ENCODE results near the gene ZC3H4. TPM values are rescaled to one million over a fixed set of nuclear protein-coding genes. Genes with fewer than 3 reads are reported as not detected.
A peak's percentile ranks its signal among the peaks of the same experiment; 100 is the strongest.

ZC3H4 gene
- total and polyA plus RNA-seq, 2 donors (not counting 1 experiment from before 2014, with no cell fraction given), result 12.7 to 73.7 TPM

GRCh38 chr19:47075941-47076340, 37.6 kb downstream of the ZC3H4 start:
- Mint-ChIP-seq H3K9me3 (ENCODE audit: insufficient read depth) (no peaks in the 10 kb centered on the region), H3K4me3 (no peak overlapping the region), H3K27me3 (no peaks in the 10 kb centered on the region), H3K4me1 (peaks cover 4% of the 10 kb centered on the region), H3K27ac (no peak overlapping the region)
- TF ChIP-seq EZH2 (IDR thresholded peaks at IDR 0.05; ENCODE audit: borderline replicate concordance, insufficient read depth, low read depth, low read length, poor library complexity, severe bottlenecking) (no peak), CTCF (IDR thresholded peaks at IDR 0.05) (no peak)
- no peak overlapping the region for H3K4me3 ChIP-seq (ENCODE audit: control extremely low read depth in 1 of 5, extremely low read depth in 1 of 5, insufficient read depth in 1 of 5, low read depth in 2 of 5, low read length in 4 of 5)
- H3K4me2 ChIP-seq (replicated peaks; ENCODE audit: low read depth, low read length, poor library complexity, severe bottlenecking), result no peak overlapping the region
- H3K27ac ChIP-seq (ENCODE audit: low read length in 2 of 2), result no peak overlapping the region
- no peak overlapping the region for H3K9ac ChIP-seq (ENCODE audit: low read length)
- intact Hi-C loops (cut with micrococcal nuclease), result loop anchor here (5.0 kb wide), 1 partner anchor 36 kb away; the partner anchor contains the start of gene ZC3H4
- H3K4me1 ChIP-seq (ENCODE audit: control insufficient read depth in 2 of 2, insufficient read depth in 2 of 2, low read length in 2 of 2), result no peaks in the 10 kb centered on the region
- DNase-seq (no peak), ATAC-seq (ENCODE audit: low read depth) (no peak)
- ChIA-PET POLR2A (no interaction called here), CTCF (interaction anchor here (1.2 to 1.5 kb wide), 2 partner anchors 39 to 63 kb away, joined by 3 read pairs; no protein-coding TSS in a partner anchor)
- no peaks in the 10 kb centered on the region for H3K9me3 ChIP-seq (ENCODE audit: control extremely low read depth in 1 of 3, control insufficient read depth in 2 of 3, insufficient read depth in 1 of 3, low read length in 2 of 3)
- no peaks in the 10 kb centered on the region for H3K27me3 ChIP-seq (replicated peaks in 1 of 4; ENCODE audit: control extremely low read depth in 1 of 4, control insufficient read depth in 3 of 4, insufficient read depth in 4 of 4, low read length in 3 of 4)
- H3K36me3 ChIP-seq (replicated peaks in 1 of 2; ENCODE audit: control extremely low read depth in 1 of 2, control insufficient read depth in 1 of 2, extremely low read depth in 1 of 2, insufficient read depth in 2 of 2, low read length in 1 of 2), result peaks cover 0 to 66% of the 10 kb centered on the region in 2 experiments
- H2AFZ ChIP-seq (ENCODE audit: insufficient read depth, low read depth, low read length, poor library complexity, severe bottlenecking), result no peak overlapping the region
- peaks cover 50% of the 10 kb centered on the region for H4K20me1 ChIP-seq (ENCODE audit: control insufficient read depth, insufficient read depth, low read length, poor library complexity, severe bottlenecking)
- peaks cover 61% of the 10 kb centered on the region for H3K79me2 ChIP-seq (ENCODE audit: control insufficient read depth, insufficient read depth, low read length)
- 95% methylated on average over 6 of the region's 13 CpGs for WGBS (ENCODE audit: insufficient coverage)

DNA sequence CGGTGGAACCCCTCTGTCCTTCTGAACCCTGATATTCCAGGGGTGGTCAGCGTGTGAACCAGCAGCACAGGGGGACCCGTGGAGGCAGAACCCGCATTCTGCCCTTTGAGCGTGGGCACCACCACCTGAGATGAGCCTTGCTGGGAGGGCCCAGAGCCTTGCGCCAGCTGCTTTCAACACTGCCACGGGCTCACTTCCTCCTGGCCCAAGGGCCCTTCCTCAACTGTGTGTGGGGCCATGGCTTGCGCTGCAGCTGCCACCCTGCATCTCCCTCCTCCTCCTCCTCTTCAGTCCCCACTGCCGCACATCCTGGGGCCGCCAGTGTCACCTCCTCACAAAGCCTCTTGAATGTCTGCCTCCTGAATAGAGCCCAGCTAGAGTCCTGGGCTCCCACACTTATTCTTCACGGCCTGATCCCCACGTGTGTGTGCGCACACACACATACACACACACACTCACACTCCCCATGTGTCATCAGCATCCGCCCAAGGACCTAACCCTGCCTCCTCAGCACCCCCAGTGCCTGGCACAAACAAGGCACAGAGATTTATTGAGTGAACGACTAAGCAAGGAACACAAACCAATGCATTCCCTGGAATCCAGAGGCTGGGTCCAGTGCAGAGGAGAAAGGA, 38.3 kb downstream of the ZC3H4 start:
- no peaks in the 10 kb centered on the region for H3K4me1 ChIP-seq (ENCODE audit: control insufficient read depth in 2 of 2, insufficient read depth in 2 of 2, low read length in 2 of 2)
- Mint-ChIP-seq H3K9me3 (ENCODE audit: insufficient read depth) (no peaks in the 10 kb centered on the region), H3K4me1 (peaks cover 4% of the 10 kb centered on the region), H3K27me3 (no peaks in the 10 kb centered on the region), H3K27ac (peak overlapping the region; percentile 54), H3K4me3 (no peak overlapping the region)
- H3K27me3 ChIP-seq (replicated peaks in 1 of 4; ENCODE audit: control extremely low read depth in 1 of 4, control insufficient read depth in 3 of 4, insufficient read depth in 4 of 4, low read length in 3 of 4), result no peaks in the 10 kb centered on the region
- H3K4me2 ChIP-seq (replicated peaks; ENCODE audit: low read depth, low read length, poor library complexity, severe bottlenecking), result no peak overlapping the region
- ATAC-seq (ENCODE audit: low read depth) (no peak), DNase-seq (no peak)
- 76% methylated on average over 15 of the region's 15 CpGs for WGBS (ENCODE audit: insufficient coverage)
- H3K4me3 ChIP-seq (ENCODE audit: control extremely low read depth in 1 of 5, extremely low read depth in 1 of 5, insufficient read depth in 1 of 5, low read depth in 2 of 5, low read length in 4 of 5), result no peak overlapping the region
- H3K79me2 ChIP-seq (ENCODE audit: control insufficient read depth, insufficient read depth, low read length), result peaks cover 68% of the 10 kb centered on the region
- CTCF ChIA-PET, result interaction anchor here (1.2 kb wide), 1 partner anchor 62 kb away, joined by 3 read pairs; no protein-coding TSS in a partner anchor
- H3K9ac ChIP-seq (ENCODE audit: low read length), result no peak overlapping the region
- POLR2A ChIA-PET, result no interaction called here
- H3K36me3 ChIP-seq (replicated peaks in 1 of 2; ENCODE audit: control extremely low read depth in 1 of 2, control insufficient read depth in 1 of 2, extremely low read depth in 1 of 2, insufficient read depth in 2 of 2, low read length in 1 of 2), result peaks cover 0 to 66% of the 10 kb centered on the region in 2 experiments
- no peaks in the 10 kb centered on the region for H3K9me3 ChIP-seq (ENCODE audit: control extremely low read depth in 1 of 3, control insufficient read depth in 2 of 3, insufficient read depth in 1 of 3, low read length in 2 of 3)
- no peak overlapping the region for H2AFZ ChIP-seq (ENCODE audit: insufficient read depth, low read depth, low read length, poor library complexity, severe bottlenecking)
- TF ChIP-seq CTCF (IDR thresholded peaks at IDR 0.05) (no peak), EZH2 (IDR thresholded peaks at IDR 0.05; ENCODE audit: borderline replicate concordance, insufficient read depth, low read depth, low read length, poor library complexity, severe bottlenecking) (no peak)
- H3K27ac ChIP-seq (ENCODE audit: low read length in 2 of 2), result no peak overlapping the region
- peaks cover 57% of the 10 kb centered on the region for H4K20me1 ChIP-seq (ENCODE audit: control insufficient read depth, insufficient read depth, low read length, poor library complexity, severe bottlenecking)
- intact Hi-C loops (cut with micrococcal nuclease), result loop anchor here (5.0 kb wide), 1 partner anchor 37 kb away; the partner anchor contains the start of gene ZC3H4
